Testis (tissue), 3 donors: Measurements from ENCODE around the gene WDR17. TPM values are rescaled to one million over a fixed set of nuclear protein-coding genes. Genes with fewer than 3 reads are reported as not detected.

Experiments
- DNase-seq: peaks from one replicate; pipeline ENCODE4 v3.0.0-alpha.2; 2019
- H3K27ac ChIP-seq, 2 donors: fragments of 200-600 bp; sonication (generic); one replicate each; pipeline ENCODE4 v1.5.1; 2019
- H3K27me3 ChIP-seq: fragments of 200-600 bp; sonication (generic); one replicate; pipeline ENCODE4 v1.5.1; 2019
- H3K36me3 ChIP-seq: fragments of 200-600 bp; sonication (generic); one replicate; pipeline ENCODE4 v1.5.1; 2017; ENCODE audit warnings: low read depth; ENCODE audit errors: missing control alignments
- H3K4me1 ChIP-seq: fragments of 200-600 bp; sonication (generic); one replicate; pipeline ENCODE4 v1.5.1; 2019
- H3K4me3 ChIP-seq, 2 donors: fragments of 200-600 bp; sonication (generic); one replicate each; pipeline ENCODE4 v1.5.1; 2017 to 2019
- H3K9me3 ChIP-seq: fragments of 200-600 bp; sonication (generic); one replicate; pipeline ENCODE4 v1.5.1; 2017
- POLR2A ChIP-seq: fragments of 450-650 bp; IDR thresholded peaks from one replicate; pipeline ENCODE4 v1.6.1; 2017; ENCODE audit warnings: antibody characterized with exemption, mild to moderate bottlenecking, moderate library complexity
- WGBS, 2 donors: methylation state at CpG; one replicate each; pipeline ENCODE4 v1.1.5; 2018; 5-methylcytosine and 5-hydroxymethylcytosine counted together
- intact Hi-C: fragments of 100-400 bp; cut with DNase I; formaldehyde crosslinking; loops from one replicate; pipeline ENCODE4 v1.15.1; 2023; ENCODE audit warnings: low total_unique reads
- polyA plus RNA-seq: library from polyadenylated mRNA; stranded (reverse); fragments of 350-450 nt; fragmentation: Illumina TruSeq; extraction: RNeasy Lipid Tissue Mini Kit (QIAGEN cat#74804); gene quantifications from one replicate; pipeline ENCODE4 v1.2.3, GENCODE V29; 2014; ENCODE audit warnings: low read depth, low replicate concordance; ENCODE audit not compliant: insufficient read depth
- total RNA-seq, 2 donors: library from RNA; depleted of rRNA; stranded (reverse); fragments of >200 nt; gene quantifications; one replicate each; pipeline ENCODE4 v1.2.3, GENCODE V29; 2016
- TF ChIP-seq, protein P1 (sequence below), 3 experiments: fragments of 450-650 bp in 2 of 3; fragments of 200-600 bp in 1 of 3; sonication (generic) in 1 of 3; IDR thresholded peaks; one replicate each; pipeline ENCODE4 v1.5.1; 2016 to 2019; ENCODE audit warnings: antibody characterized with exemption in 3 of 3, mild to moderate bottlenecking in 2 of 3, moderate library complexity in 1 of 3

The WDR17 gene
- total and polyA plus RNA-seq, 3 donors from 2014 or later, result 4.8 to 10.2 (median 9.3) TPM

DNA sequence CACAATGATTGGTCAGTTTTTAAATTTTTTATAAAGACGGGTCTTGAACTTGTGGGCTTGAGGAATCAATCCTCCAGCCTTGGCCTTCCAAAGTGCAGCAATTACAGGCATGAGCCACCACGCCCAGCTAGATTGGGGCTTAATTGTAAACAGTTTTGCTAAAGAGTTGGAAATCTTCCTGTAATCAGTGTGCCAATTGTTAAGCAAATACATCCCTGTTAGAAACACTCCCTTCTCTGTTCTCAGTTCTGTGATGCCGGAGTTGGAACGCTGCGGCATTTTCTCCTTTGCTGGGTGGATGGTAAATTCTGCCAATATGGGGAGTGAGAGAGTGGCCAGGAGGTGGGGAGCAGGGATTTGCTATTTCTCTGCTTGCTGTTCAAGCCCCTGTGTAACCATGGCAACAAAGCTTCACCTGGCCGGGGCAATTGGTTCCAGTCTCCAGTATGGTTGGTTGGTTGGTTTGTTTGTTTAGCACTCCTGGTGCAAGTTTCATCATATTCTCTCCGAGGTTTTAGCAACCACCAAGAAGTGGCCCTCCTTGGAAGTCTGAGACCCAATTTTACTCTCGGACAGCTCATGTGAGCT, 132.8 kb downstream of the WDR17 start:
- Histone ChIP-seq H3K9me3 (no peaks in the 10 kb centered on the region), H3K27ac (no peak overlapping the region), H3K36me3 (no peaks in the 10 kb centered on the region), H3K27me3 (no peaks in the 10 kb centered on the region), H3K4me3 (no peak overlapping the region), H3K4me1 (no peaks in the 10 kb centered on the region)
- DNase-seq, result no peak
- intact Hi-C loops, result no loop called here
- WGBS, 2 donors, result 73 to 89% methylated on average over 8 of the region's 8 CpGs
- no peak for TF ChIP-seq POLR2A
- TF ChIP-seq, protein P1, sequence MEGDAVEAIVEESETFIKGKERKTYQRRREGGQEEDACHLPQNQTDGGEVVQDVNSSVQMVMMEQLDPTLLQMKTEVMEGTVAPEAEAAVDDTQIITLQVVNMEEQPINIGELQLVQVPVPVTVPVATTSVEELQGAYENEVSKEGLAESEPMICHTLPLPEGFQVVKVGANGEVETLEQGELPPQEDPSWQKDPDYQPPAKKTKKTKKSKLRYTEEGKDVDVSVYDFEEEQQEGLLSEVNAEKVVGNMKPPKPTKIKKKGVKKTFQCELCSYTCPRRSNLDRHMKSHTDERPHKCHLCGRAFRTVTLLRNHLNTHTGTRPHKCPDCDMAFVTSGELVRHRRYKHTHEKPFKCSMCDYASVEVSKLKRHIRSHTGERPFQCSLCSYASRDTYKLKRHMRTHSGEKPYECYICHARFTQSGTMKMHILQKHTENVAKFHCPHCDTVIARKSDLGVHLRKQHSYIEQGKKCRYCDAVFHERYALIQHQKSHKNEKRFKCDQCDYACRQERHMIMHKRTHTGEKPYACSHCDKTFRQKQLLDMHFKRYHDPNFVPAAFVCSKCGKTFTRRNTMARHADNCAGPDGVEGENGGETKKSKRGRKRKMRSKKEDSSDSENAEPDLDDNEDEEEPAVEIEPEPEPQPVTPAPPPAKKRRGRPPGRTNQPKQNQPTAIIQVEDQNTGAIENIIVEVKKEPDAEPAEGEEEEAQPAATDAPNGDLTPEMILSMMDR (IDR thresholded peaks at IDR 0.05), result no peak

DNA sequence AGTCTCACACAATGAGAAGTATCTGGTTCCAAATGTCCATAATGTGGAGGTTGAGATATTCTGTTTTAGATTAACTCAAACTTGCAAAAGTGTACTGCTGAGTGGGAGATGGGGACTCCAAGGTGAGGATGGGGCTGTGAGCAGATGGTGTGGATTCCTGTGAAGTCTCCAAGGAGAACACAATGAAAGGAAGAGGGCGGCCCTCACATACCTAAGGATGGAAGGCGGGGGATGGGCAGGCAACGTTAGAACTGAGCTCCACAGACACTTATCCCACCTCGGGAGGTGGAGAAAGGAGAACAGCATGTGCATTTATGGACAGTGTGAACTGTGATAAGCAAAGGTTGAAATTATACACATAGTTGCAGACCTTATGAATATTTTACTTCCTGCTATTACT, 139.7 kb downstream of the WDR17 start:
- Histone ChIP-seq H3K4me3 (no peak overlapping the region), H3K4me1 (no peaks in the 10 kb centered on the region), H3K9me3 (no peaks in the 10 kb centered on the region), H3K27ac (no peak overlapping the region), H3K27me3 (no peaks in the 10 kb centered on the region), H3K36me3 (no peaks in the 10 kb centered on the region)
- intact Hi-C loops, result no loop called here
- DNase-seq, result no peak
- TF ChIP-seq, protein P1 (IDR thresholded peaks at IDR 0.05), result no peak
- TF ChIP-seq POLR2A, result no peak
- 59 to 64% methylated on average over 4 of the region's 4 CpGs for WGBS, 2 donors

DNA sequence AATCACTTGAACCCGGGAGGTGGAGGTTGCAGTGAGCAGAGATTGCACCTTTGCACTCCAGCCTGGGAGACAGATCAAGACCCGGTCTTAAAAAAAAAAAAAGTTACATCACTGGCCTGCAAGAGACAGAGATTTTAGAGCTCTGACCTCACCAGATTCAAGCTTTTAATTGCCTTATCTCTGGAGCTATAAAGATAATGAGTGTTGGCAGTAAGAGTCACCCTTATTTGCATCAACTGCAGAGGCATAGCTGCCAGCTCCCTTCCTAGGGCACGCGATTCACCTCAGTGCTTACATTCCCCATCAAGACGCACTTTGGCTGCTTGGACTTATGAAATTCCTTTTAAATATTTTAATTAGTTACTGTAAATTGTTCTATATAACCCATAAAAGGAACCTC, 142.2 kb downstream of the WDR17 start:
- no peaks in the 10 kb centered on the region for H3K4me1 ChIP-seq
- no peak overlapping the region for H3K27ac ChIP-seq
- DNase-seq, result no peak
- no peaks in the 10 kb centered on the region for H3K9me3 ChIP-seq
- no peaks in the 10 kb centered on the region for H3K27me3 ChIP-seq
- no peaks in the 10 kb centered on the region for H3K36me3 ChIP-seq
- intact Hi-C loops, result no loop called here
- WGBS, 2 donors, result 77 to 79% methylated on average over 5 of the region's 5 CpGs
- H3K4me3 ChIP-seq, result no peak overlapping the region
- TF ChIP-seq POLR2A, result no peak
- TF ChIP-seq, protein P1 (IDR thresholded peaks at IDR 0.05), result no peak

DNA sequence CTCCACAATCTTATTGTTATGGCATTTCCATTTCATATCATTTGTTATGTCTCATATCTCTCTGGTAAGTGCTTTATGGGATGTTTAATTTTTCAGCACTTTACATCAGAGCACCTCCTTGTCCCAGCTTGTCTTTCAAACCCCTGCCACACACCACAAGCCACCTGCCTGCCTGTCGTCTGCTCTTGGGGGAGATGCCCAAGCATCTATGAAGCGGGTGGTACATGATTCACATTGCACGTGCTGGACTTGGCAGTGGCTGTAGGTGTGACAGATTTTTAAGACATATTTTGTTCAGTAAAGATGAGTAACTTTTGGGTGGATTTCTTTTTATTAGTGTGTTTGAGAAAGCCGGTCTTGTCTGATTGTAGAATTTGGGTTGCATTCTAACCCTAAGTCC, 143.9 kb downstream of the WDR17 start:
- TF ChIP-seq POLR2A, result no peak
- TF ChIP-seq, protein P1 (IDR thresholded peaks at IDR 0.05), result no peak
- Histone ChIP-seq H3K27me3 (no peaks in the 10 kb centered on the region), H3K9me3 (no peaks in the 10 kb centered on the region), H3K36me3 (no peaks in the 10 kb centered on the region), H3K4me3 (no peak overlapping the region), H3K4me1 (no peaks in the 10 kb centered on the region), H3K27ac (no peak overlapping the region)
- DNase-seq, result no peak
- intact Hi-C loops, result no loop called here
- WGBS, 2 donors, result 87% methylated on average over 4 of the region's 4 CpGs

DNA sequence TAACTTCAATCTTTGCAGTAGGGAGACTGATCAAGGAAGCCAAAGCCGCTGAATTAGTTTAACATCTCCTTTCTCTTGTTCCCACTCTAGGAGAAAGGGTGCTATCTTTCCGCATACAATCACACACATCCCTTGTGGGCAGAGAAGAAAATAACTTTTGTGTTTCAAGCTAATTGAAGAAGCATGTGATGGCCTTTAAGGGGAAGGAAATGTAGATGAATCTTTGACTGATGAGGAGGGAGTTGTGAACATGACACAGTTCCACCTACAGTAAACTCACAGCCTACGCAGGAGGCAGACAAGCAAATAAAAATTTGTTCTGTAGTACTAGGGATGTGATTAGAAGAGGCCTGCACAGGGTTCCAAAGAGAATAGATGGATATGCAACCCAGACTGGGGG, 144.5 kb downstream of the WDR17 start:
- no peak for DNase-seq
- H3K4me1 ChIP-seq, result no peaks in the 10 kb centered on the region
- H3K9me3 ChIP-seq, result no peaks in the 10 kb centered on the region
- no peak overlapping the region for H3K27ac ChIP-seq
- no peak overlapping the region for H3K4me3 ChIP-seq
- H3K27me3 ChIP-seq, result no peaks in the 10 kb centered on the region
- H3K36me3 ChIP-seq, result no peaks in the 10 kb centered on the region
- TF ChIP-seq, protein P1 (IDR thresholded peaks at IDR 0.05), result no peak
- WGBS, 2 donors, result 91 to 92% methylated on average over 3 of the region's 3 CpGs
- intact Hi-C loops, result no loop called here
